HepG2 (cell line): ENCODE measurements around the gene SH3GL2. TPM values are rescaled to one million over a fixed set of nuclear protein-coding genes. Genes with fewer than 3 reads are reported as not detected.

Source experiments
- ATAC-seq: fragments of 200-7000 bp; cut with Tn5 transposase; 3 replicates; pipeline ENCODE4 v1.9.1; 2020; ENCODE audit warnings: mild to moderate bottlenecking, moderate library complexity
- BruUV-seq: library from RNA; stranded (reverse); fragments of 400-500 nt; replicated peaks from 2 replicates; lab custom pipeline; 2021; lab: Mats Ljungman, UMichigan
- CTCF ChIA-PET: fragments of 300-600 bp; formaldehyde crosslinking; extraction: SDS; loops from one replicate; lab custom pipeline; 2021; ENCODE audit warnings: low total read pairs, inconsistent platforms, low intra/inter-chr PET ratio; lab: Yijun Ruan, JAX
- POLR2A ChIA-PET: fragments of 350-600 bp; sonication (Branson Sonifier 250); formaldehyde crosslinking; loops from one replicate; lab custom pipeline; 2020; ENCODE audit warnings: antibody characterized with exemption, inconsistent platforms; lab: Yijun Ruan, JAX
- DNase-seq: peaks from one replicate; pipeline ENCODE4 v3.0.0-alpha.2; 2015; ENCODE audit warnings: low spot score
- FAIRE-seq: peaks from 3 replicates; lab custom pipeline; 2011; peaks lifted over from hg19 to GRCh38; lab: Jason Lieb, UNC
- H2AFZ ChIP-seq: one replicate; pipeline ENCODE4 v1.6.1; 2011; ENCODE audit warnings: low read length, inconsistent platforms
- H3K27ac ChIP-seq: fragments of 300-600 bp; 3 replicates; pipeline ENCODE4 v1.8.0; 2011; ENCODE audit warnings: mixed run types, mild to moderate bottlenecking, mixed read lengths, low read length, inconsistent platforms; ENCODE audit not compliant: insufficient read depth; ENCODE audit errors: extremely low read length
- H3K27me3 ChIP-seq, 2 experiments: fragments of 200-600 bp in 1 of 2; 2 replicates in 1 of 2; 3 replicates in 1 of 2; pipeline versions ENCODE4 v1.6.0 to v1.8.0; 2011; ENCODE audit warnings: low read length in 2 of 2, mild to moderate bottlenecking in 2 of 2, moderate library complexity in 2 of 2, inconsistent platforms in 1 of 2; ENCODE audit not compliant: insufficient read depth in 2 of 2, control insufficient read depth in 1 of 2
- H3K36me3 ChIP-seq, 2 experiments: fragments of 200-600 bp in 1 of 2; replicated peaks in 1 of 2; 2 replicates in 1 of 2; 3 replicates in 1 of 2; pipeline versions ENCODE4 v1.5.1 to v1.8.0; 2011; ENCODE audit warnings: low read length in 2 of 2, inconsistent platforms in 1 of 2; ENCODE audit not compliant: insufficient read depth in 2 of 2, control insufficient read depth in 1 of 2
- H3K4me1 ChIP-seq: 2 replicates; pipeline ENCODE4 v1.5.1; 2012; ENCODE audit warnings: low read length, inconsistent platforms; ENCODE audit not compliant: insufficient read depth
- H3K4me2 ChIP-seq: 2 replicates; pipeline ENCODE4 v1.6.0; 2011; ENCODE audit warnings: low read depth, low read length, inconsistent platforms
- H3K4me3 ChIP-seq, 3 experiments: fragments of 200-600 bp in 1 of 3; sonication (generic), shearing (Covaris generic) in 1 of 3; replicated peaks in 1 of 3; 2 replicates each; pipeline ENCODE4 v1.5.1; 2011 to 2016; ENCODE audit warnings: low read length in 3 of 3, inconsistent platforms in 2 of 3, low read depth in 2 of 3, mild to moderate bottlenecking in 2 of 3, control low read depth in 1 of 3, mixed read lengths in 1 of 3; ENCODE audit not compliant: insufficient read depth in 1 of 3
- H3K79me2 ChIP-seq: one replicate; pipeline ENCODE4 v1.6.1; 2011; ENCODE audit warnings: low read length, inconsistent platforms; ENCODE audit not compliant: insufficient read depth
- H3K9ac ChIP-seq: 2 replicates; pipeline ENCODE4 v1.6.0; 2011; ENCODE audit warnings: mild to moderate bottlenecking, low read depth, low read length, inconsistent platforms; ENCODE audit not compliant: insufficient read depth
- H3K9me3 ChIP-seq: 2 replicates; pipeline ENCODE4 v1.5.1; 2012; ENCODE audit warnings: mild to moderate bottlenecking, low read length
- H4K20me1 ChIP-seq: 2 replicates; pipeline ENCODE4 v1.6.0; 2011; ENCODE audit warnings: inconsistent platforms, mild to moderate bottlenecking, low read length, moderate library complexity; ENCODE audit not compliant: insufficient read depth
- AGO1 ChIP-seq: fragments of 200-400 bp; formaldehyde crosslinking; IDR thresholded peaks from 2 replicates; pipeline ENCODE4 v1.6.1; 2017; ENCODE audit warnings: mild to moderate bottlenecking, low read depth, low read length, moderate library complexity; ENCODE audit not compliant: poor library complexity, severe bottlenecking
- MAFG ChIP-seq: sonication (generic); formaldehyde crosslinking; IDR thresholded peaks from 2 replicates; pipeline ENCODE4 v1.5.1; 2020; ENCODE audit warnings: mild to moderate bottlenecking, missing genetic modification reagents
- RFXANK ChIP-seq: IDR thresholded peaks from 2 replicates; pipeline ENCODE4 v1.6.1; 2016
- ZNF503 ChIP-seq: sonication (generic); formaldehyde crosslinking; IDR thresholded peaks from 2 replicates; pipeline ENCODE4 v1.4.0; 2020; ENCODE audit warnings: missing genetic modification reagents
- ZNF547 ChIP-seq: sonication (generic); formaldehyde crosslinking; IDR thresholded peaks from 2 replicates; pipeline ENCODE4 v1.5.1; 2020; ENCODE audit warnings: mild to moderate bottlenecking, missing genetic modification reagents
- ZNF577 ChIP-seq: sonication (generic); formaldehyde crosslinking; IDR thresholded peaks from 2 replicates; pipeline ENCODE4 v1.4.0; 2020; ENCODE audit warnings: mild to moderate bottlenecking, low read depth, missing genetic modification reagents, borderline replicate concordance
- ZNF678 ChIP-seq: sonication (generic); formaldehyde crosslinking; IDR thresholded peaks from 2 replicates; pipeline ENCODE4 v1.4.0; 2020; ENCODE audit warnings: mild to moderate bottlenecking, missing genetic modification reagents
- ZNF816 ChIP-seq: sonication (generic); formaldehyde crosslinking; IDR thresholded peaks from 2 replicates; pipeline ENCODE4 v1.8.0; 2022; ENCODE audit warnings: missing genetic modification reagents, mild to moderate bottlenecking, borderline replicate concordance
- WGBS: methylation state at CpG from one replicate; pipeline ENCODE4 v1.1.6; 2017; ENCODE audit warnings: low lambda C conversion rate; 5-methylcytosine and 5-hydroxymethylcytosine counted together
- in situ Hi-C: cut with HindIII; loops from 2 replicates; pipeline ENCODE4 v1.10.0; 2017; ENCODE audit warnings: low pct_unique_long_range_greater_than_20kb; ENCODE audit not compliant: extremely low pct_ligation_motif_present
- intact Hi-C: fragments of 100-400 bp; cut with micrococcal nuclease; formaldehyde crosslinking; loops from one replicate; pipeline ENCODE4 v1.10.0; 2022; ENCODE audit not compliant: unreplicated experiment
- polyA plus RNA-seq, 8 experiments: library from polyadenylated mRNA; depleted of rRNA in 3 of 8; stranded (reverse) in 7 of 8; unstranded in 1 of 8; fragments of >200 nt; fragmentation: Illumina TruSeq in 4 of 8; extraction: Trizol in 4 of 8; gene quantifications; 2 replicates each; pipeline versions ENCODE4 v1.2.1 to v1.2.3, GENCODE V29; 2011 to 2016; ENCODE audit warnings: low read depth in 4 of 8, missing spikeins in 1 of 8, mixed read lengths in 1 of 8; ENCODE audit not compliant: insufficient read depth in 1 of 8
- total RNA-seq, 5 experiments: library from RNA; depleted of rRNA; stranded (reverse); fragments of >200 nt; fragmentation: Illumina TruSeq; extraction: Trizol; gene quantifications; 2 replicates each; pipeline ENCODE4 v1.2.3, GENCODE V29; 2016; ENCODE audit warnings: low read depth in 1 of 5
- TF ChIP-seq, protein P1 (sequence below): sonication (generic); formaldehyde crosslinking; IDR thresholded peaks from 2 replicates; pipeline ENCODE4 v1.5.0; 2020; ENCODE audit warnings: missing genetic modification reagents

The SH3GL2 gene
- total and polyA plus RNA-seq, 2 of the 13 experiments (the other 11 are each of a cell fraction or from before 2014, with no cell fraction given) = 0.04 TPM; not detected in 1

DNA sequence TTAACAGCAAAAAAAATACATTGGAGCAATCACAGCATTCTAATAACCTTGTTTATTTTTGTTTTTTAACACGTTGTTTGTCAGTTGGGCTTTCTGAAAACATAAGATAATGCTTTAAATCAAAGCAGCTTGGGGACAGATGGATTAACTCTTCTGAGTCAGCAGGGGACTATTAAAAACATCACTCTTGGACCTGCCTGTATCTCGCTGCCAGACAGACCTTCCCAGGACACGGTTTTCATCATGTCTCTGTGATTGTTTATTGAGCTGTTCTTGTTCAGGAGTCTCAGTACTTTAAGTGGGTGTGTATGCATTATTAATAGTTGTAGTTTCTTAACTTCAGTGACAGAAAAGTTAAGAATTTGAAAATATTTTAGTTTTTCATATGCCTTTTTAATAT lies 173.2 kb downstream of the SH3GL2 start:
- Histone ChIP-seq H3K27ac (no peak overlapping the region), H2AFZ (no peak overlapping the region), H3K4me2 (no peak overlapping the region), H3K27me3 (no peaks in the 10 kb centered on the region), H4K20me1 (no peaks in the 10 kb centered on the region), H3K9me3 (no peaks in the 10 kb centered on the region), H3K36me3 (no peaks in the 10 kb centered on the region), H3K9ac (no peak overlapping the region), H3K4me1 (no peaks in the 10 kb centered on the region), H3K79me2 (no peaks in the 10 kb centered on the region), H3K4me3 (no peak overlapping the region)
- DNase-seq = no peak
- intact Hi-C loops = no loop called here
- in situ Hi-C loops = no loop called here
- ChIA-PET CTCF (no interaction called here), POLR2A (no interaction called here)
- FAIRE-seq = no peak
- under 1% methylated on average over 3 of the region's 3 CpGs for WGBS
- TF ChIP-seq MAFG = no peak
- TF ChIP-seq ZNF547 (CRISPR knock-in tag) = no peak
- no peak for TF ChIP-seq AGO1
- TF ChIP-seq ZNF503 (CRISPR knock-in tag) = no peak
- TF ChIP-seq RFXANK = no peak
- TF ChIP-seq, protein P1, sequence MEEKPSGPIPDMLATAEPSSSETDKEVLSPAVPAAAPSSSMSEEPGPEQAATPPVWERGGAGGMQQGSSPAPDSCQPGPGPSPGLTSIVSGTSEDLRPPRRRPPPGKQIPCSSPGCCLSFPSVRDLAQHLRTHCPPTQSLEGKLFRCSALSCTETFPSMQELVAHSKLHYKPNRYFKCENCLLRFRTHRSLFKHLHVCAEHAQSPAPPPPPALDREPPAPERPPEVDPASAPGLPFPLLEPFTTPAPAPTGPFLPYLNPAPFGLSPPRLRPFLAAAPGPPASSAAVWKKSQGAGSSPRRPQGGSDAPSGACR = no peak
- no peak for TF ChIP-seq ZNF577
- no peak for TF ChIP-seq ZNF816 (CRISPR knock-in tag)
- no peak for TF ChIP-seq ZNF678 (CRISPR knock-in tag)
- ATAC-seq = no peak
- no TSS peak for BruUV-seq
